ENCODE measurements around the gene SH3GL1.

DNA sequence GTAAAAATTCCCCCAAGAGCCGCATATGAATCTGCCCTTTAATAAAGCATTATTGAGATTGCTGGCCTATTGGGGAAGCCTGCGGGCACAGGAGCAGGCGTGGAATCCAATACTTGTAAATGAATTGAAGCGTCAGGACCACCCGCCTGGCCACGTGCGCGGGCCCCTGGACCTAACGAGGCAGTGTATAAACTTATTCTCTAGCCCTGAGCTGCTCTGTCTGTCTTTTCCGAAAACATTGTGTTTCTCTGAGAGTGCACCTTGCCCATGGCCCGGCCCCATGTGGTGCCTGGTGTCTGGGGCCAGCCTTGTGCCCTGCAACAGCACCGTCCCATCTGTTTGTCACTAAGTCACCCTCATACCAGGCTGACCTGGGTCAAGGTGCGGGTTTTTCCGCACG, 42.8 kb upstream of the SH3GL1 start:
- TF ChIP-seq POLR2A (IDR thresholded peaks at IDR 0.05; ENCODE audit: low read depth, low read length) (no peak), POLR2AphosphoS5 (IDR thresholded peaks at IDR 0.05; ENCODE audit: low read depth, low read length) (no peak), TAF1 (IDR thresholded peaks at IDR 0.05; ENCODE audit: low read depth, low read length) (no peak), POU2F2 (IDR thresholded peaks at IDR 0.05; ENCODE audit: low read depth, low read length) (no peak), SPI1 (IDR thresholded peaks at IDR 0.05; ENCODE audit: low read depth, low read length) (no peak), PAX5 (IDR thresholded peaks at IDR 0.05; ENCODE audit: insufficient read depth, low read length, severe bottlenecking) (no peak)
